Aorta (tissue), 5 donors: ENCODE results near the gene SBSN. TPM values are rescaled to one million over a fixed set of nuclear protein-coding genes. Genes with fewer than 3 reads are reported as not detected.

ENCODE experiments used
- ATAC-seq: fragments of 200-7000 bp; cut with Tn5 transposase; one replicate; pipeline ENCODE4 v1.9.1; 2022; ENCODE audit warnings: moderate library complexity; ENCODE audit not compliant: low FRiP score
- DNase-seq, 2 donors: peaks; one replicate each; pipeline ENCODE4 v3.0.0-alpha.2; 2020
- H3K27ac ChIP-seq, 2 donors: one replicate each; pipeline ENCODE4 v1.5.1; 2013; ENCODE audit warnings: low read length in 2 of 2, mild to moderate bottlenecking in 2 of 2, moderate library complexity in 2 of 2, control low read depth in 1 of 2, inconsistent platforms in 1 of 2, low read depth in 1 of 2
- H3K27me3 ChIP-seq, 2 donors: one replicate each; pipeline ENCODE4 v1.6.1; 2013; ENCODE audit warnings: control low read depth in 1 of 2, low read length in 1 of 2, mild to moderate bottlenecking in 1 of 2, moderate library complexity in 1 of 2; ENCODE audit not compliant: insufficient read depth in 2 of 2, control insufficient read depth in 1 of 2
- H3K36me3 ChIP-seq, 2 donors: one replicate each; pipeline ENCODE4 v1.6.1; 2013; ENCODE audit warnings: control low read depth in 1 of 2, low read length in 1 of 2, mild to moderate bottlenecking in 1 of 2; ENCODE audit not compliant: insufficient read depth in 2 of 2, control insufficient read depth in 1 of 2
- H3K4me1 ChIP-seq, 2 donors: one replicate each; pipeline ENCODE4 v1.6.1; 2013; ENCODE audit warnings: low read length in 2 of 2, control low read depth in 1 of 2, mild to moderate bottlenecking in 1 of 2, moderate library complexity in 1 of 2; ENCODE audit not compliant: insufficient read depth in 2 of 2, control insufficient read depth in 1 of 2
- H3K4me3 ChIP-seq, 2 donors: one replicate each; pipeline ENCODE4 v1.5.1; 2013; ENCODE audit warnings: low read length in 2 of 2, control low read depth in 1 of 2, mild to moderate bottlenecking in 1 of 2
- H3K9me3 ChIP-seq: one replicate; pipeline ENCODE4 v1.6.1; 2013; ENCODE audit warnings: mild to moderate bottlenecking, low read length; ENCODE audit not compliant: control insufficient read depth
- WGBS, 2 donors: extraction: QIAGEN DNeasy Blood & Tissue Kit; methylation state at CpG; one replicate each; pipeline ENCODE4 v1.1.7; 2013; 5-methylcytosine and 5-hydroxymethylcytosine counted together
- intact Hi-C, 2 donors: fragments of 100-400 bp; cut with DNase I; formaldehyde crosslinking; loops; one replicate each; pipeline versions ENCODE4 v1.14.2 to v1.15.0; 2022
- polyA plus RNA-seq, 2 donors: library from polyadenylated mRNA; stranded (reverse); fragments of 200-250 nt; gene quantifications; one replicate each; pipeline ENCODE4 v1.2.3, GENCODE V29; 2013
- total RNA-seq, 2 donors: library from RNA; stranded (reverse); fragmentation: NEBNext Ultra II Directional; extraction: Animal tissue kit (Norgen Biotek cat#: 25700); gene quantifications; one replicate each; pipeline ENCODE4 v1.2.1, GENCODE V29; 2021
- donor health status: healthy with polysubstance abuse.
- donor health status: Bipolar disorder and iron deficiency.
- donor health status: DM: no; HTN: no; CAD: no.
- donor health status: DM: no; HTN: no; CAD: no.
- donor health status: DM: yes; HTN: yes; CAD: no.

The SBSN gene
- total and polyA plus RNA-seq, 4 donors, result 0.23 TPM; not detected in 3

GRCh38 chr19:35562336-35562735 is 34.2 kb upstream of the SBSN start:
- H3K4me1 ChIP-seq, result no peaks in the 10 kb centered on the region
- no peaks in the 10 kb centered on the region for H3K27me3 ChIP-seq
- intact Hi-C loops, result no loop called here
- H3K9me3 ChIP-seq, result no peaks in the 10 kb centered on the region
- no peak overlapping the region for H3K27ac ChIP-seq
- H3K4me3 ChIP-seq, result no peak overlapping the region
- H3K36me3 ChIP-seq, result no peaks in the 10 kb centered on the region
- ATAC-seq, result no peak
- 57 to 60% methylated on average over 15 to 17 of the region's 17 CpGs for WGBS, 2 donors
- DNase-seq, result peak in 1 of 2 donors; percentile 72

GRCh38 chr19:35561436-35561835 is 33.3 kb upstream of the SBSN start:
- Histone ChIP-seq H3K9me3 (no peaks in the 10 kb centered on the region), H3K27me3 (no peaks in the 10 kb centered on the region), H3K4me1 (no peaks in the 10 kb centered on the region), H3K27ac (no peak overlapping the region), H3K4me3 (no peak overlapping the region), H3K36me3 (no peaks in the 10 kb centered on the region)
- intact Hi-C loops, result no loop called here
- 76 to 77% methylated on average over 6 of the region's 6 CpGs for WGBS, 2 donors
- ATAC-seq, result no peak
- DNase-seq, result peak in 1 of 2 donors; percentile 55

- Histone ChIP-seq H3K4me3 (no peak overlapping the region), H3K36me3 (no peaks in the 10 kb centered on the region), H3K4me1 (no peaks in the 10 kb centered on the region), H3K27me3 (no peaks in the 10 kb centered on the region), H3K27ac (no peak overlapping the region), H3K9me3 (no peaks in the 10 kb centered on the region)
- ATAC-seq, result no peak
- 56 to 74% methylated on average over 6 of the region's 6 CpGs for WGBS, 2 donors
- intact Hi-C loops, result no loop called here
- DNase-seq, result peak in 1 of 2 donors; percentile 27
These were observed 32.6 kb upstream of the SBSN start for GRCh38 chr19:35560677-35561076.

- Histone ChIP-seq H3K9me3 (no peaks in the 10 kb centered on the region), H3K27ac (no peak overlapping the region), H3K36me3 (no peaks in the 10 kb centered on the region), H3K4me3 (no peak overlapping the region), H3K4me1 (no peaks in the 10 kb centered on the region), H3K27me3 (no peaks in the 10 kb centered on the region)
- DNase-seq, result peak in 1 of 2 donors; percentile 66
- ATAC-seq, result no peak
- WGBS, 2 donors, result 87 to 91% methylated on average over 18 of the region's 18 CpGs
- intact Hi-C loops, result no loop called here
These were observed 32.2 kb upstream of the SBSN start for GRCh38 chr19:35560271-35560670.

GRCh38 chr19:35559781-35560180 is 31.7 kb upstream of the SBSN start:
- no peaks in the 10 kb centered on the region for H3K27me3 ChIP-seq
- WGBS, 2 donors, result 89 to 92% methylated on average over 23 of the region's 23 CpGs
- H3K9me3 ChIP-seq, result no peaks in the 10 kb centered on the region
- ATAC-seq, result no peak
- H3K4me1 ChIP-seq, result no peaks in the 10 kb centered on the region
- H3K36me3 ChIP-seq, result no peaks in the 10 kb centered on the region
- intact Hi-C loops, result no loop called here
- DNase-seq, result peak in 1 of 2 donors; percentile 70
- no peak overlapping the region for H3K4me3 ChIP-seq
- no peak overlapping the region for H3K27ac ChIP-seq

GRCh38 chr19:35559281-35559659 is 31.2 kb upstream of the SBSN start:
- Histone ChIP-seq H3K27me3 (no peaks in the 10 kb centered on the region), H3K9me3 (no peaks in the 10 kb centered on the region), H3K36me3 (no peaks in the 10 kb centered on the region), H3K4me3 (no peak overlapping the region), H3K4me1 (no peaks in the 10 kb centered on the region), H3K27ac (no peak overlapping the region)
- intact Hi-C loops, result no loop called here
- DNase-seq (peak in 1 of 2 donors; percentile 63), ATAC-seq (no peak)
- 64 to 69% methylated on average over 11 of the region's 11 CpGs for WGBS, 2 donors

- H3K4me1 ChIP-seq, result no peaks in the 10 kb centered on the region
- no peaks in the 10 kb centered on the region for H3K27me3 ChIP-seq
- DNase-seq (peak in 1 of 2 donors; percentile 71), ATAC-seq (no peak)
- H3K36me3 ChIP-seq, result no peaks in the 10 kb centered on the region
- H3K4me3 ChIP-seq, result no peak overlapping the region
- H3K27ac ChIP-seq, result no peak overlapping the region
- intact Hi-C loops, result no loop called here
- WGBS, 2 donors, result 29 to 31% methylated on average over 50 to 53 of the region's 53 CpGs
- no peaks in the 10 kb centered on the region for H3K9me3 ChIP-seq
These were observed 30.5 kb upstream of the SBSN start for GRCh38 chr19:35558400-35559280.

- DNase-seq (peak; percentile 71 to 84), ATAC-seq (peak; percentile 12)
- WGBS, 2 donors, result 3 to 4% methylated on average over 52 to 60 of the region's 60 CpGs
- Histone ChIP-seq H3K4me1 (no peaks in the 10 kb centered on the region), H3K27ac (no peak overlapping the region), H3K36me3 (no peaks in the 10 kb centered on the region), H3K27me3 (no peaks in the 10 kb centered on the region), H3K4me3 (no peak overlapping the region), H3K9me3 (no peaks in the 10 kb centered on the region)
- intact Hi-C loops, result no loop called here
These were observed 29.7 kb upstream of the SBSN start for GRCh38 chr19:35557539-35558399.
